Central memory CD8-positive, alpha-beta T cell (primary cell): Measurements from ENCODE around the gene CCDC39.

Experiments
- ATAC-seq: fragments of 150-1000 bp; cut with Tn5 transposase; replicated peaks from 2 replicates; pipeline ENCODE4 v1.10.0; 2022; ENCODE audit warnings: mild to moderate bottlenecking, moderate FRiP score, moderate number of reproducible peaks; ENCODE audit not compliant: poor library complexity, severe bottlenecking; ENCODE audit errors: extremely low read depth
- DNase-seq, 2 donors: peaks; one replicate each; pipeline ENCODE4 v3.0.0; 2021; ENCODE audit warnings: low spot score in 2 of 2
- H3K27ac Mint-ChIP-seq: one replicate; pipeline ENCODE4 v1.8.0; 2022; ENCODE audit warnings: low read depth, mild to moderate bottlenecking, moderate library complexity, mixed read lengths
- H3K27me3 Mint-ChIP-seq: one replicate; pipeline ENCODE4 v1.8.0; 2022; ENCODE audit warnings: mixed read lengths
- H3K36me3 Mint-ChIP-seq: one replicate; pipeline ENCODE4 v1.8.0; 2022; ENCODE audit warnings: mild to moderate bottlenecking, moderate library complexity, mixed read lengths; ENCODE audit not compliant: insufficient read depth
- H3K4me1 Mint-ChIP-seq: one replicate; pipeline ENCODE4 v1.8.0; 2022; ENCODE audit warnings: mixed read lengths
- H3K4me3 Mint-ChIP-seq: one replicate; pipeline ENCODE4 v1.8.0; 2022; ENCODE audit warnings: mild to moderate bottlenecking, moderate library complexity, mixed read lengths
- H3K9me3 Mint-ChIP-seq: one replicate; pipeline ENCODE4 v1.8.0; 2022; ENCODE audit warnings: mixed read lengths

The CCDC39 gene

GRCh38 chr3:180570238-180570637, 109.1 kb downstream of the CCDC39 start:
- H3K4me1 Mint-ChIP-seq, result no peaks in the 10 kb centered on the region

GRCh38 chr3:180564676-180565075, 114.6 kb downstream of the CCDC39 start:
- H3K4me1 Mint-ChIP-seq, result no peaks in the 10 kb centered on the region
- peaks cover 40% of the 10 kb centered on the region for H3K27me3 Mint-ChIP-seq
- DNase-seq, result no peak
- H3K9me3 Mint-ChIP-seq, result peaks cover 2% of the 10 kb centered on the region
- H3K4me3 Mint-ChIP-seq, result no peak overlapping the region
- no peak overlapping the region for H3K27ac Mint-ChIP-seq
- no peak for ATAC-seq
- no peaks in the 10 kb centered on the region for H3K36me3 Mint-ChIP-seq

More at GRCh38 chr3:180570238-180570637, 109.1 kb downstream of the CCDC39 start:
- Mint-ChIP-seq H3K27me3 (peaks cover 31% of the 10 kb centered on the region), H3K9me3 (no peaks in the 10 kb centered on the region), H3K36me3 (no peaks in the 10 kb centered on the region), H3K4me3 (no peak overlapping the region), H3K27ac (no peak overlapping the region)
- DNase-seq (no peak), ATAC-seq (no peak)
